Transverse colon (tissue), 4 donors: Measurements from ENCODE around the gene FIG4. TPM values are rescaled to one million over a fixed set of nuclear protein-coding genes. Genes with fewer than 3 reads are reported as not detected.
"Not testable (repeated sequence)": the region's sequence is repeated elsewhere in the genome, so short reads cannot be mapped to it uniquely, and the experiment has no call there.

Experiments
- DNase-seq: peaks from one replicate; pipeline ENCODE4 v3.0.0-alpha.2; 2019
- H3K27ac ChIP-seq, 4 donors: fragments of 200-600 bp; sonication (generic); 2 replicates each; pipeline ENCODE4 v1.5.1; 2016 to 2018; ENCODE audit warnings: inconsistent platforms in 4 of 4
- H3K27me3 ChIP-seq: fragments of 200-600 bp; sonication (generic); 2 replicates; pipeline ENCODE4 v1.5.1; 2017; ENCODE audit warnings: inconsistent platforms
- H3K36me3 ChIP-seq, 4 donors: fragments of 200-600 bp; sonication (generic); 2 replicates each; pipeline ENCODE4 v1.5.1; 2017 to 2019; ENCODE audit warnings: inconsistent platforms in 4 of 4
- H3K4me1 ChIP-seq, 4 donors: fragments of 200-600 bp; sonication (generic); 2 replicates each; pipeline ENCODE4 v1.5.1; 2017 to 2020; ENCODE audit warnings: inconsistent platforms in 4 of 4
- H3K4me3 ChIP-seq, 4 donors: fragments of 200-600 bp; sonication (generic); 1 replicate in 1 of 4; 2 replicates in 3 of 4; pipeline versions ENCODE4 v1.5.1 to v1.6.1; 2017 to 2019; ENCODE audit warnings: inconsistent platforms in 4 of 4
- H3K9me3 ChIP-seq, 2 donors: fragments of 200-600 bp; sonication (generic); 2 replicates each; pipeline ENCODE4 v1.5.1; 2017 to 2019; ENCODE audit warnings: inconsistent platforms in 2 of 2
- CTCF ChIP-seq, 5 experiments: fragments of 200-600 bp in 3 of 5; fragments of 450-650 bp in 2 of 5; sonication (generic) in 3 of 5; IDR thresholded peaks; 1 replicate in 2 of 5; 2 replicates in 3 of 5; pipeline ENCODE4 v1.5.1; 2016 to 2017; ENCODE audit warnings: antibody characterized with exemption in 5 of 5, inconsistent platforms in 3 of 5, mild to moderate bottlenecking in 2 of 5, moderate library complexity in 1 of 5
- EP300 ChIP-seq: sonication (generic); formaldehyde crosslinking; IDR thresholded peaks from one replicate; pipeline ENCODE4 v1.6.1; 2017; ENCODE audit warnings: antibody characterized with exemption, low read depth
- POLR2A ChIP-seq: fragments of 450-650 bp; IDR thresholded peaks from one replicate; pipeline ENCODE4 v1.6.1; 2016; ENCODE audit warnings: antibody characterized with exemption, mild to moderate bottlenecking, moderate library complexity
- POLR2AphosphoS5 ChIP-seq, 3 donors: sonication (generic); formaldehyde crosslinking; IDR thresholded peaks; one replicate each; pipeline ENCODE4 v1.6.1; 2016; ENCODE audit warnings: antibody characterized with exemption in 3 of 3
- WGBS, 2 donors: methylation state at CpG; one replicate each; pipeline ENCODE4 v1.1.5; 2018; ENCODE audit warnings: low coverage in 1 of 2; 5-methylcytosine and 5-hydroxymethylcytosine counted together
- in situ Hi-C, 4 donors: fragments of 200-750 bp; cut with MboI; loops; one replicate each; pipeline versions ENCODE4 v1.15.0 to v1.15.1; 2017; ENCODE audit warnings: low sequenced_read_pairs in 3 of 4, low pct_ligation_motif_present in 1 of 4, low pct_unique_long_range_greater_than_20kb in 1 of 4
- intact Hi-C: fragments of 100-400 bp; cut with DNase I; formaldehyde crosslinking; loops from one replicate; pipeline ENCODE4 v1.15.1; 2023; ENCODE audit warnings: low total_unique reads
- total RNA-seq, 4 donors: library from RNA; depleted of rRNA; stranded (reverse); fragments of >200 nt; gene quantifications; one replicate each; pipeline ENCODE4 v1.1.0, GENCODE V29; 2016

Gene FIG4
- total RNA-seq, 4 donors from 2014 or later = 3.7 to 21.6 (median 15.2) TPM

DNA sequence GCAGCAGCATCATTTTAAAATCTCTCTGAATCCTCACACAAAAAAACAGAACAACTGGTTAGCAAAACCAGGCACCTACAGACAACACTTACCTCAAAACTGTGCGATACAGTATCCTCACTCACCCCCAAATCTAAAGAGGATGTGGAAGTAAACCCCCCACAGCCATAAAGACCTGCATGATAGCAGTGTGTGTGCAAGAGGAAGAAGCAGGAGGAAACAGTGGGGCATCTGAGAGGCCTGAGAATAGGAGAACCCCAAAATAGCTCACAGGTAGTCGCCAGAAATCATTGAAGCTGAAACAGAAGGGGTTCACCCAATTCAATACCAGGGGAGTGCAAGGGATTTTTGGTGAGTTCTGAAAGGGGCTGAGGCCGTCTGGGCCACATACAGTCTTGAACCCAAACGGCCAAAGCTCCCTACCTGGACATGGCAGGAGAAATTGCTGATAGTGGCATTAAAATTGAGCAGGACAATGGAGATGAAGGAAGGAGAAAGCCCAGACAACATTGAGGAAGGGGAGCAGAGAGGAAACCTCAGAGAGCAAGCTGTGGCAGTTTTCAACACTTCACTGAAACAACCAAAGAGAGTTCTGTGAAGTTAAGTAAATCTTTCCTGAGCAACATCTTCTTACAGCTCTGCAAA, 129.7 kb downstream of the FIG4 start:
- Histone ChIP-seq H3K27ac (no peak overlapping the region), H3K27me3 (no peaks in the 10 kb centered on the region), H3K36me3 (peaks cover 0 to 9% (median 4%) of the 10 kb centered on the region in 4 donors), H3K9me3 (no peaks in the 10 kb centered on the region), H3K4me1 (no peaks in the 10 kb centered on the region), H3K4me3 (no peak overlapping the region)
- 76 to 100% methylated on average over 1 to 4 of the region's 4 CpGs for WGBS, 2 donors
- in situ Hi-C loops = no loop called here
- DNase-seq = no peak
- intact Hi-C loops = no loop called here
- no peak for TF ChIP-seq POLR2AphosphoS5 (IDR thresholded peaks at IDR 0.05)

DNA sequence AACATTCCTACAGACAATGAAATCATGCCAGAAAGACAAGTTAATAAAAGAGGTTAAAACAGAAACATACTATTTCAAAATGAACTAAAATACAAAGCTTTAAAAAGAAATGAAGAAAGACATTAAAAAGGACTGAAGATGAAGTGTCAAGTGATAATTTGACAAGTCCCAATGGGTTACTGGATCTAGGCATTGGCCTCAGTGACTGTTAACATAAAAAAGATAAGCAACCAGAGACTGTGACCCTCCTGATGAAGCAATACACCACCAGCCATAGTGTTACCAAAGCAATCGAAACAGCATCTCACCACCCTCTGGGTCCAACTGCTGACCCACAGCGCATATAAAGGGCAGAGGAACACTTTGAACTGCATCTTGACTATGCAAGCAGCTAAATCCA, 130.3 kb downstream of the FIG4 start:
- intact Hi-C loops = no loop called here
- WGBS, 2 donors = 90% methylated on average over 2 of the region's 2 CpGs; no CpG with 5 or more reads in 1 of the 2 donors
- H3K4me1 ChIP-seq = no peaks in the 10 kb centered on the region
- no peak overlapping the region for H3K27ac ChIP-seq
- H3K4me3 ChIP-seq = no peak overlapping the region
- H3K9me3 ChIP-seq = no peaks in the 10 kb centered on the region
- DNase-seq = no peak
- TF ChIP-seq POLR2AphosphoS5 (IDR thresholded peaks at IDR 0.05) (no peak), CTCF (IDR thresholded peaks at IDR 0.05) (no peak), POLR2A (no peak), EP300 (no peak)
- no peaks in the 10 kb centered on the region for H3K27me3 ChIP-seq
- in situ Hi-C loops = no loop called here
- H3K36me3 ChIP-seq = peaks cover 0 to 12% (median 4%) of the 10 kb centered on the region in 4 donors

- Histone ChIP-seq H3K27me3 (no peaks in the 10 kb centered on the region), H3K27ac (no peak overlapping the region), H3K9me3 (no peaks in the 10 kb centered on the region), H3K36me3 (peaks cover 0 to 12% (median 4%) of the 10 kb centered on the region in 4 donors), H3K4me1 (no peaks in the 10 kb centered on the region), H3K4me3 (no peak overlapping the region)
- in situ Hi-C loops = no loop called here
- 90 to 94% methylated on average over 5 to 6 of the region's 6 CpGs for WGBS, 2 donors
- intact Hi-C loops = no loop called here
- TF ChIP-seq CTCF (IDR thresholded peaks at IDR 0.05) (no peak), EP300 (no peak), POLR2A (no peak), POLR2AphosphoS5 (IDR thresholded peaks at IDR 0.05) (no peak)
- DNase-seq = no peak
These were observed 133.0 kb downstream of the FIG4 start for GRCh38 chr6:109824105-109824504.

DNA sequence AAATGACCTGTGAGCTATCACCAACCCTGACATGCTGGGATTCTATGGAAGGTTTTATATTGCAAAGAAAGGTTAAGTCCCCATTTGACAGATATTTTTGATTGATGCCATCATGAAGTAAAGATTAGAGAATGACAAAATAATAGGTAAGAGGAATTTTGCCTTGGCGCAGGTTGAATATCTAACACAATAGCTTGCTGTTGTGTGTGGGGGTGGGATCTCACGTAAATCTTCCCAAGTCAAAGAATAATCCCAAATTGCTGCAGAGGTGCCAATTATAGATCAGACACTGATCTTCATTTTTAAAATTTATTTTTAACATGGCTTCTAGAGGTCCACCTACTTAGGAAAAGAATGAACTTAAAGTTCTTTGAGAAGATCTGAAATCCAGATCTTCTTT, 135.5 kb downstream of the FIG4 start:
- no peak for DNase-seq
- Histone ChIP-seq H3K9me3 (no peaks in the 10 kb centered on the region), H3K27me3 (no peaks in the 10 kb centered on the region), H3K27ac (no peak overlapping the region), H3K36me3 (peaks cover 0 to 12% (median 4%) of the 10 kb centered on the region in 4 donors), H3K4me1 (no peaks in the 10 kb centered on the region), H3K4me3 (no peak overlapping the region)
- in situ Hi-C loops = no loop called here
- intact Hi-C loops = no loop called here
- TF ChIP-seq EP300 (no peak), POLR2A (no peak), POLR2AphosphoS5 (IDR thresholded peaks at IDR 0.05) (no peak), CTCF (IDR thresholded peaks at IDR 0.05) (no peak)
- WGBS, 2 donors = 86 to 88% methylated on average over 2 of the region's 2 CpGs

DNA sequence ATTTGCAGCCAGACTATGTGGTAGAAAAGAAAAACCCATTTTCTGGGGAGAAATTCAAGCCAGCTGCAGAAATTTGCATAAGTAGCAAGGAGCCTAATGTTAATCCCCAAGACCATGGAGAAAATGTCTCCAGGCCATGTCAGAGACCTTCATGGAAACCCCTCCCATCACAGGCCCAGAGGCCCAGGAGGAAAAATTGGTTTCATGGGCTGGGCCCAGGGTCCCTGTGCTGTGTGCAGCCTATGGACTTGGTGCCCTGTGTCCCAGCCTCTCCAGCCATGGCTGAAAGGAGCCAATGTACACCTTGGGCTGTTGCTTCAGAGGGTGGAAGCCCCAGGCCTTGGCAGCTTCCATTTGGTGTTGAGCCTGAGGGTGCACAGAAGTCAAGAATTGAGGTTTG, 140.3 kb downstream of the FIG4 start:
- intact Hi-C loops, H3K4me1 ChIP-seq, DNase-seq, H3K4me3 ChIP-seq, H3K9me3 ChIP-seq, in situ Hi-C loops, H3K36me3 ChIP-seq, H3K27ac ChIP-seq, H3K27me3 ChIP-seq: not testable (repeated sequence)
